Measurements from ENCODE around the gene MRGPRE.

MRGPRE gene

GRCh38 chr11:3213659-3214419 is 18.4 kb downstream of the MRGPRE start:
- FAIRE-seq, result no peak

- FAIRE-seq, result no peak
Measured at GRCh38 chr11:3208272-3208671, 23.9 kb downstream of the MRGPRE start.

- no peak for FAIRE-seq
Measured at GRCh38 chr11:3207526-3208189, 24.6 kb downstream of the MRGPRE start.

- no peak for FAIRE-seq
Measured at GRCh38 chr11:3206922-3207204, 25.4 kb downstream of the MRGPRE start.

GRCh38 chr11:3206156-3206921 is 25.9 kb downstream of the MRGPRE start:
- no peak for FAIRE-seq

GRCh38 chr11:3205261-3206155 is 26.7 kb downstream of the MRGPRE start:
- no peak for FAIRE-seq

- FAIRE-seq, result no peak
Measured at GRCh38 chr11:3204141-3205015, 27.8 kb downstream of the MRGPRE start.

GRCh38 chr11:3203221-3204043 is 28.8 kb downstream of the MRGPRE start:
- FAIRE-seq, result no peak

GRCh38 chr11:3202759-3203158 is 29.5 kb downstream of the MRGPRE start:
- no peak for FAIRE-seq

- FAIRE-seq, result no peak
Measured at GRCh38 chr11:3202305-3202704, 29.9 kb downstream of the MRGPRE start.

GRCh38 chr11:3201677-3202181 is 30.5 kb downstream of the MRGPRE start:
- no peak for FAIRE-seq

GRCh38 chr11:3201112-3201581 is 31.1 kb downstream of the MRGPRE start:
- no peak for FAIRE-seq

GRCh38 chr11:3200388-3201111 is 31.7 kb downstream of the MRGPRE start:
- no peak for FAIRE-seq

- no peak for FAIRE-seq
Measured at GRCh38 chr11:3199537-3200295, 32.5 kb downstream of the MRGPRE start.

GRCh38 chr11:3198815-3199214 is 33.4 kb downstream of the MRGPRE start:
- no peak for FAIRE-seq

- no peak for FAIRE-seq
Measured at GRCh38 chr11:3197878-3198528, 34.2 kb downstream of the MRGPRE start.

GRCh38 chr11:3197044-3197695 is 35.0 kb downstream of the MRGPRE start:
- FAIRE-seq, result no peak
